Adrenal gland (tissue), 12 donors: ENCODE data around the gene C8G. TPM values are rescaled to one million over a fixed set of nuclear protein-coding genes. Genes with fewer than 3 reads are reported as not detected.

Experiments
- DNase-seq, 7 donors: peaks; one replicate each; pipeline ENCODE4 v3.0.0-alpha.2; 2019 to 2020
- H3K27ac ChIP-seq, 5 donors: fragments of 200-600 bp; sonication (generic) in 4 of 5; 1 replicate in 3 of 5; 2 replicates in 2 of 5; pipeline versions ENCODE4 v1.5.1 to v1.8.0; 2016 to 2020; ENCODE audit warnings: mild to moderate bottlenecking in 1 of 5
- H3K27me3 ChIP-seq: fragments of 200-600 bp; 2 replicates; pipeline ENCODE4 v1.8.0; 2021
- H3K36me3 ChIP-seq, 2 donors: fragments of 200-600 bp; replicated peaks in 1 of 2; 1 replicate in 1 of 2; 2 replicates in 1 of 2; pipeline versions ENCODE4 v1.5.1 to v1.8.0; 2018 to 2022
- H3K4me1 ChIP-seq, 2 donors: fragments of 200-600 bp; replicated peaks in 1 of 2; 1 replicate in 1 of 2; 2 replicates in 1 of 2; pipeline versions ENCODE4 v1.5.1 to v1.8.0; 2018 to 2021
- H3K4me3 ChIP-seq, 4 donors: fragments of 200-600 bp; sonication (generic) in 3 of 4; one replicate each; pipeline ENCODE4 v1.5.1; 2016 to 2018
- H3K9me3 ChIP-seq, 3 donors: fragments of 200-600 bp; sonication (generic) in 1 of 3; replicated peaks in 1 of 3; 1 replicate in 2 of 3; 2 replicates in 1 of 3; pipeline versions ENCODE4 v1.5.1 to v1.8.0; 2016 to 2021
- POLR2A ChIP-seq, 2 donors: fragments of 450-650 bp; IDR thresholded peaks; one replicate each; pipeline ENCODE4 v1.6.1; 2017; ENCODE audit warnings: antibody characterized with exemption in 2 of 2, mild to moderate bottlenecking in 2 of 2, moderate library complexity in 1 of 2
- WGBS, 4 donors: extraction: QIAGEN DNeasy Blood & Tissue Kit in 2 of 4; methylation state at CpG; one replicate each; pipeline versions ENCODE4 v1.1.5 to v1.1.7; 2013 to 2017; 5-methylcytosine and 5-hydroxymethylcytosine counted together
- intact Hi-C, 2 donors: fragments of 100-400 bp; cut with DNase I; formaldehyde crosslinking; loops; one replicate each; pipeline versions ENCODE4 v1.14.1 to v1.15.0; 2022 to 2023
- polyA plus RNA-seq, 3 donors: library from polyadenylated mRNA; stranded (reverse); fragments of 200-250 nt in 2 of 3; fragments of 350-450 nt in 1 of 3; fragmentation: Illumina TruSeq in 1 of 3; extraction: RNeasy Lipid Tissue Mini Kit (QIAGEN cat#74804) in 1 of 3; gene quantifications; one replicate each; pipeline ENCODE4 v1.2.3, GENCODE V29; 2013 to 2014
- total RNA-seq, 9 donors: library from RNA; depleted of rRNA in 4 of 9; stranded (reverse); fragments of >200 nt in 4 of 9; fragments of 120-200 nt in 1 of 9; fragmentation: NEBNext Ultra II Directional in 1 of 9; extraction: Animal tissue kit (Norgen Biotek cat#: 25700) in 1 of 9; gene quantifications; one replicate each; pipeline versions ENCODE4 v1.1.0 to v1.2.4, GENCODE V29; 2013 to 2023
- TF ChIP-seq, protein P1 (sequence below), 6 experiments: fragments of 450-650 bp in 4 of 6; fragments of 200-600 bp in 2 of 6; sonication (generic) in 1 of 6; IDR thresholded peaks; 1 replicate in 5 of 6; 2 replicates in 1 of 6; pipeline versions ENCODE4 v1.5.1 to v1.8.0; 2016 to 2021; ENCODE audit warnings: antibody characterized with exemption in 6 of 6, mild to moderate bottlenecking in 2 of 6, moderate library complexity in 1 of 6
- donor health status: healthy with polysubstance abuse.
- donor health status: Bipolar disorder and iron deficiency.
- donor health status: DM: yes; HTN: yes; CAD: no.
- donor health status: DM: no; HTN: no; CAD: no.
- donor health status: DM: no; HTN: no; CAD: no.
- donor health status: DM: yes; HTN: yes; CAD: no.

The C8G gene
- total and polyA plus RNA-seq, 12 donors = 0.68 to 5.5 (median 2.2) TPM; not detected in 6

DNA sequence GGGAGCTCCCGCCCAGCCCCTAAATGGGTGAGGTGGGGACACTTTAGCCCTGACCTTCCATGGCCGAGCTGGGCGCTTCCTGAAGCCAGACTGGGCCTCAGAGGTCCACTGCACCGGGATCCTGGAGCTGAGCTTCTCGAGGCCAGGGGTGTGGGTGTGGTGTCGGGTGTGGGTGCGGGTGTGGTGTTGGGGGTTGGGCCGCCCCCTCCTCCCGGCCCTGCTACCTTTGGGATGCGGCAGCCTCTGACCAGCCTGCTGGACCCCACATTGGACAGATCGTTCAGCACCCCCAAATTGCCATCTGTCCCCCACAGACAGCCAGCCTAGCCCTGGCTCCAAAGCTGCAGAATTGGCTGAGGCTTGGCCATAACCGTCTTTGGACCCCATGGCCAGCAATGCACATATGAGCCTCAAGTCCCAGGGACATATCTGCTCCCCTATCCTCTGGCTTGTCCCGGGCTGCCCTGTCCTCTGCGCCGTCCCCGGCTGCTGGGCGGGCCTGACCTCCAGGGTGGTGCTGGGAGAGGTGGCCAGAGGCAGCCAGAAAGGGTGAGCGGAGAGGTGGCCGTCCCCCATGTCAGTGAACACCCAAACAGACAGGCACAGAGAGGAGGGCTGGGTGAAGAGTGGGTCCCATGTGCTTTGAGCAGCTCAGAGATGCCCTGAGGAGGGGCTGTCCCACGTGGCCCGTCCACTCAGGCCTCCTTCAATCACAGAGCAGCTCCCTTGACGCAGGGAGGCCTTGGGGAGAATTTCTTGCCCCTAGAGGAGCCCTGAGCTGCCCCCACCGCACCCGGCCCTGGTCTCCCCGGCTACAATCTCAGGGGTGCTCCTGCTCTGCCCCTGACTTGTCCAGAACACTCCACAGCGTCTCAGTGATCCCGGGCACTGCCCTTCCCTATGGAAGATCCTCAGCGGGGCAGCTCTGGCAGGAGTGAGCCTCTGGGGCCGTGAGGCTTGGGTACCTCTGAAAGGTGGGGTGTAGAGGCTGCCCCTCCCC lies 28.9 kb downstream of the C8G start:
- no peaks in the 10 kb centered on the region for H3K36me3 ChIP-seq
- TF ChIP-seq POLR2A (IDR thresholded peaks at IDR 0.05) = no peak
- TF ChIP-seq, protein P1, sequence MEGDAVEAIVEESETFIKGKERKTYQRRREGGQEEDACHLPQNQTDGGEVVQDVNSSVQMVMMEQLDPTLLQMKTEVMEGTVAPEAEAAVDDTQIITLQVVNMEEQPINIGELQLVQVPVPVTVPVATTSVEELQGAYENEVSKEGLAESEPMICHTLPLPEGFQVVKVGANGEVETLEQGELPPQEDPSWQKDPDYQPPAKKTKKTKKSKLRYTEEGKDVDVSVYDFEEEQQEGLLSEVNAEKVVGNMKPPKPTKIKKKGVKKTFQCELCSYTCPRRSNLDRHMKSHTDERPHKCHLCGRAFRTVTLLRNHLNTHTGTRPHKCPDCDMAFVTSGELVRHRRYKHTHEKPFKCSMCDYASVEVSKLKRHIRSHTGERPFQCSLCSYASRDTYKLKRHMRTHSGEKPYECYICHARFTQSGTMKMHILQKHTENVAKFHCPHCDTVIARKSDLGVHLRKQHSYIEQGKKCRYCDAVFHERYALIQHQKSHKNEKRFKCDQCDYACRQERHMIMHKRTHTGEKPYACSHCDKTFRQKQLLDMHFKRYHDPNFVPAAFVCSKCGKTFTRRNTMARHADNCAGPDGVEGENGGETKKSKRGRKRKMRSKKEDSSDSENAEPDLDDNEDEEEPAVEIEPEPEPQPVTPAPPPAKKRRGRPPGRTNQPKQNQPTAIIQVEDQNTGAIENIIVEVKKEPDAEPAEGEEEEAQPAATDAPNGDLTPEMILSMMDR (IDR thresholded peaks at IDR 0.05) = no peak
- peaks cover 0 to 11% of the 10 kb centered on the region in 2 donors for H3K4me1 ChIP-seq
- no peak for DNase-seq
- intact Hi-C loops = no loop called here
- no peak overlapping the region for H3K4me3 ChIP-seq
- WGBS, 4 donors = 89 to 92% (median 90%) methylated on average over 16 to 29 of the region's 29 CpGs
- H3K27ac ChIP-seq = no peak overlapping the region
- no peaks in the 10 kb centered on the region for H3K27me3 ChIP-seq
- H3K9me3 ChIP-seq = no peaks in the 10 kb centered on the region

DNA sequence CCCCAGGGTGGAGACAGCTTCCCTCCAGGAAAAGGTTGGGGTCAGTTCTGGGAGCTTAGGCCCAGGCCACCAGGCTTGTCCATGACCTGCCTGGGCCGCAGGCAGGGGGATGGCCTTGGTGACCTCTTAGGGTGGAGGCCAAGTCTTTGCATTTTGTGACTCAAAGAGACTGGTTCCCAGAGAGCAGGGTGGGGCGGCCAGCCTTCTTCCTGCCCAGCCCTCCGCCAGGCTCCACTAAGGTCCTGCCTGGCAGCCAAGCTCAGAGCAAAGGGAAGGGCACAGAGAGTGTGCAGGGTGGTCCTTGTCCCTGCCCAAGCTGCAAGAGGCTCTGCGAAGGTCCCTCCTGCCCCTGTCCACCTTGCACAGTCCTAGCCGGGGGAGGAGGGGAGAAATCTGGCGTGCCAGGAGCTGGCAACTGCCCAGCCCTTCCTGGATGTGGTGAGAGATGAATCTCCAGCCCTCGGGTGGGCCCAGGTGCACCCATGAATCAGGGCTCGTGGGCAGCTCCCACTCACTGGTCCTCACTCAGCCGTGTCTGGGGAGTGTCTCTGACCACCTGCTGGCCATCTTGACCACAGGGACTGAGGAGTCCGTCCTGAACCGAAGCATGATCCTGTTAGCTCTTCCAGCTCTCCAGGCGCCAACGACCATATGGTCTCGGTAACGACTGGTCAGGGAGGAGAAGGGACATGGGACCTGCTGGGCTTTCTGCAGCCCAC lies 29.9 kb downstream of the C8G start:
- no peak overlapping the region for H3K4me3 ChIP-seq
- no peaks in the 10 kb centered on the region for H3K27me3 ChIP-seq
- peak overlapping the region in 1 of 5 donors; percentile 17 for H3K27ac ChIP-seq
- intact Hi-C loops = no loop called here
- H3K36me3 ChIP-seq = no peaks in the 10 kb centered on the region
- no peak for DNase-seq
- no peaks in the 10 kb centered on the region for H3K9me3 ChIP-seq
- WGBS, 4 donors = 65 to 76% (median 71%) methylated on average over 6 to 15 of the region's 15 CpGs
- no peak for TF ChIP-seq POLR2A (IDR thresholded peaks at IDR 0.05)
- TF ChIP-seq, protein P1 (IDR thresholded peaks at IDR 0.05) = no peak
- H3K4me1 ChIP-seq = peaks cover 0 to 11% of the 10 kb centered on the region in 2 donors

DNA sequence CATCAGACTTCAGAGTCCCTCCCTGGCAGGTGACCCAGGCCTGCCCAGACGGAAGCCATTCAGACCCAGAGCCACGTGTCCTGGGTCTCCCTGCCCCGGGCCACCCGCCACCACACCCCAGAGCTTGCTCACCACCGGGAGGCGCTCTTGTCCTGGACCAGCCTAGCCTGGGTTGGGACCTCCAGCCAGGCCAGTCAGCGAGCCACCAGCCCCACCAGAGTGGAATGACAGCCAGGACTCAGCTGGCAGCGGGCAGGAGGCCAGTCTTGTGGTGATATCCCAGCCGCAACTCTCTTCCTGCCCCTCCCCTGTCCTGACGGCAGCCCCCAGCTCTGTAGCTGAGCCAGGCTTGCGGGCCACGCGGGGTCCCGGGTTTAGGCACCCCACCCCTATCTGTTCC lies 30.6 kb downstream of the C8G start:
- H3K9me3 ChIP-seq = no peaks in the 10 kb centered on the region
- WGBS, 4 donors = 66 to 81% (median 71%) methylated on average over 9 to 14 of the region's 14 CpGs; no CpG with 5 or more reads in 1 of the 4 donors
- TF ChIP-seq, protein P1 (IDR thresholded peaks at IDR 0.05) = peak in 1 of 6 experiments; percentile 9
- TF ChIP-seq POLR2A (IDR thresholded peaks at IDR 0.05) = no peak
- intact Hi-C loops = no loop called here
- DNase-seq = no peak
- H3K4me1 ChIP-seq = peaks cover 0 to 11% of the 10 kb centered on the region in 2 donors
- H3K4me3 ChIP-seq = no peak overlapping the region
- no peaks in the 10 kb centered on the region for H3K36me3 ChIP-seq
- H3K27me3 ChIP-seq = no peaks in the 10 kb centered on the region
- no peak overlapping the region for H3K27ac ChIP-seq

DNA sequence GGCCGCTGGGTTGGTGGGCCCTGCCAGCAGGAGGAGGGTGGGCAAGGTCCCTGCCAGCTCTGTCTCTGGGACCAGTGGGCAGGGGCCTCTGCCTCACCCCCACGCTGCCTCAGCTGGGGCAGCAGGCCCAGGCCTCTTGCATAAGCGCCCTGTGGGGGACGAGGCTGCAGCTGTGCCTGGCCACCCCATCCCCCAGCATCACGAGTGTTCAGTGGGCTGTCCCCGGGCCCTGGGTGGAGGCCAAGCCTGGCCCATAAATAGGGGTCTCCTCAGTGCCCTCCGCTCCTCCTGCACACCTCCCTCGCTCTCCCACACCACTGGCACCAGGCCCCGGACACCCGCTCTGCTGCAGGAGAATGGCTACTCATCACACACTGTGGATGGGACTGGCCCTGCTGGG lies 32.2 kb downstream of the C8G start, which contains the start of gene PTGDS:
Gene PTGDS, plus strand, starts transcription at position 282 of the 400 bp plus-strand sequence. Its CDS starts 75 bp downstream, at position 357.
- peak within 1 kb of the TSS in 1 of 5 donors; percentile 66 for H3K27ac ChIP-seq
- peaks cover 0 to 11% of the 10 kb centered on the region in 2 donors for H3K4me1 ChIP-seq
- intact Hi-C loops = no loop called here

More for the DNA sequence above, 32.2 kb downstream of the C8G start, which contains the start of gene PTGDS:
- TF ChIP-seq, protein P1 (IDR thresholded peaks at IDR 0.05) = no peak
- no peak for TF ChIP-seq POLR2A (IDR thresholded peaks at IDR 0.05)
- Histone ChIP-seq H3K27me3 (no peaks in the 10 kb centered on the region), H3K4me3 (peak within 1 kb of the TSS in 1 of 4 donors; percentile 65), H3K9me3 (no peaks in the 10 kb centered on the region), H3K36me3 (no peaks in the 10 kb centered on the region)
- DNase-seq = no peak
- WGBS, 4 donors = 74 to 81% (median 77%) methylated on average over 7 to 10 of the region's 10 CpGs
